ENCODE results near the gene SLC26A2. TPM values are rescaled to one million over a fixed set of nuclear protein-coding genes. Genes with fewer than 3 reads are reported as not detected.

The SLC26A2 gene
- total and polyA plus RNA-seq, 4 donors, result 5.8 to 25.6 (median 14.1) TPM

DNA sequence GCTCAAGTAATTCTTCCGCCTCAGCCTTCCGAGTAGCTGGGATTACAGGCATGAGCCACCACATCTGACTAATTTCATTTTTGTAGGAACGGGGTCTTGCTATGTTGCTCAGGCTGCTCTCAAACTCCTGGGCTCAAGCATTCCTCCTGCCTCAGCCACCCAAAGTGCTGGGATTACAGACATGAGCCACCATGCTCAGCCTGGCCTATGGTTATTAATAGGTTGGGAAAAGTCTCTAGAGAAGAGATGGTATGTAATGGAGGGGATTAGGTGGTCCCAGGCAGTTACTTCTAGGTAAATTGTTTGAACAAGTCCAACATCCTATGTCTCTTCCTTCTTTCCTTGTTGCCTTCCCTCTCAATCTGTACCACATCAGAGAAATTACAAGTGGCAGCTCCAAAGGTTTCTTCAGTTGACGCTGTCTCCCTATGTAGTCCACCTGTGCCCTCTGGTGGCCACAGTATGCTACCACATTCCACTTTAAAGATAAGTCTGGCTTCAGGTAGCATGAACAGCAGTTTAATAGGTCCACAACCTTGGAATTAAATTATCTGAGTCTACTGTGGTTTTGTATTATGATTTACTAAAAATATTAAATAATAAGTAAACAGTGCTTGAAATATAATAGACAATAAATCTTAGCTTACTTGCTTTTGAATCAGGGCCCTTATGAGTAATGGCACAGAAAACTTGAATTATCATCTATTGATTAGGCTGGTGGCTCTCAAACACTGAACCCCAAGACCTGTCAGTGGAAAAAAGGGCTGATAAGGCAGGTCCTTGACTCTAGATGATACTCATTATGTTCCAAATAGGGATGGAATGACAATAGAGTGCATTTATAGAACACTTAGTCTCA lies 30.2 kb downstream of the SLC26A2 start:
- H3K27me3 ChIP-seq (ENCODE audit: control insufficient read depth in 3 of 3, insufficient read depth in 3 of 3, low read length in 2 of 3), result no peaks in the 10 kb centered on the region
- peak; percentile 59 for ATAC-seq (ENCODE audit: insufficient read depth, low FRiP score)
- no peak overlapping the region for H3K27ac ChIP-seq (ENCODE audit: low read depth in 1 of 2, low read length in 1 of 2)
- H3K9me3 ChIP-seq (ENCODE audit: control insufficient read depth in 4 of 4, insufficient read depth in 3 of 4, low read length in 3 of 4), result no peaks in the 10 kb centered on the region
- DNase-seq, result peak; percentile 77 to 84 (median 84)
- TF ChIP-seq, protein P1, sequence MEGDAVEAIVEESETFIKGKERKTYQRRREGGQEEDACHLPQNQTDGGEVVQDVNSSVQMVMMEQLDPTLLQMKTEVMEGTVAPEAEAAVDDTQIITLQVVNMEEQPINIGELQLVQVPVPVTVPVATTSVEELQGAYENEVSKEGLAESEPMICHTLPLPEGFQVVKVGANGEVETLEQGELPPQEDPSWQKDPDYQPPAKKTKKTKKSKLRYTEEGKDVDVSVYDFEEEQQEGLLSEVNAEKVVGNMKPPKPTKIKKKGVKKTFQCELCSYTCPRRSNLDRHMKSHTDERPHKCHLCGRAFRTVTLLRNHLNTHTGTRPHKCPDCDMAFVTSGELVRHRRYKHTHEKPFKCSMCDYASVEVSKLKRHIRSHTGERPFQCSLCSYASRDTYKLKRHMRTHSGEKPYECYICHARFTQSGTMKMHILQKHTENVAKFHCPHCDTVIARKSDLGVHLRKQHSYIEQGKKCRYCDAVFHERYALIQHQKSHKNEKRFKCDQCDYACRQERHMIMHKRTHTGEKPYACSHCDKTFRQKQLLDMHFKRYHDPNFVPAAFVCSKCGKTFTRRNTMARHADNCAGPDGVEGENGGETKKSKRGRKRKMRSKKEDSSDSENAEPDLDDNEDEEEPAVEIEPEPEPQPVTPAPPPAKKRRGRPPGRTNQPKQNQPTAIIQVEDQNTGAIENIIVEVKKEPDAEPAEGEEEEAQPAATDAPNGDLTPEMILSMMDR (IDR thresholded peaks at IDR 0.05; ENCODE audit: control extremely low read depth, extremely low read depth), result peak; percentile 97
- peaks cover 0 to 9% (median 7%) of the 10 kb centered on the region in 4 donors for H3K36me3 ChIP-seq (ENCODE audit: control insufficient read depth in 4 of 4, insufficient read depth in 4 of 4, low read length in 4 of 4)
- no peak overlapping the region for H3K9ac ChIP-seq (ENCODE audit: insufficient read depth in 1 of 2, low read length in 2 of 2)
- no peaks in the 10 kb centered on the region for H3K4me1 ChIP-seq (ENCODE audit: control insufficient read depth in 5 of 5, insufficient read depth in 5 of 5, low read length in 5 of 5)
- no peak overlapping the region for H3K4me3 ChIP-seq
- 71 to 73% methylated on average over 4 of the region's 4 CpGs for WGBS, 2 donors

DNA sequence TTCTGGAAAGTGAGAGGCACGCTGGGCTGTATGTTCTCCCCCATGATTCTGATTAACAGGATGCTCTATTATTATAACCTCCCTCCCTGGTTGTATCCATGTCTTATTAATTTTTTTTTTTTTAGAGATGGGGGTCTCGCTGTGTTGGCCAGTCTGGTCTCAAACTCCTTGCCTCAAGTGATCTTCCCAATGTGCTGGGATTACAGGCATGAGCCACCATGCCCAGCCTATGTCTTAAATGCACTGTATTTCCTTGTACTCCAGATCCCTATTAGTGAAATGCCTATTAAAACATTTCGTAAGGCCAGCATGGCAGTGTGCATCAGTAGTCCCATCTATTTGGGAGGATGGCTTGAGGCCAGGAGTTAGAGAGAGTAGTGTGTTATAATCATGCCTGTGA lies 32.9 kb downstream of the SLC26A2 start:
- Histone ChIP-seq H3K36me3 (ENCODE audit: control insufficient read depth in 4 of 4, insufficient read depth in 4 of 4, low read length in 4 of 4) (peaks cover 0 to 9% (median 7%) of the 10 kb centered on the region in 4 donors), H3K4me1 (ENCODE audit: control insufficient read depth in 5 of 5, insufficient read depth in 5 of 5, low read length in 5 of 5) (no peaks in the 10 kb centered on the region), H3K27ac (ENCODE audit: low read depth in 1 of 2, low read length in 1 of 2) (no peak overlapping the region), H3K4me3 (no peak overlapping the region), H3K9me3 (ENCODE audit: control insufficient read depth in 4 of 4, insufficient read depth in 3 of 4, low read length in 3 of 4) (no peaks in the 10 kb centered on the region), H3K27me3 (ENCODE audit: control insufficient read depth in 3 of 3, insufficient read depth in 3 of 3, low read length in 2 of 3) (no peaks in the 10 kb centered on the region), H3K9ac (ENCODE audit: insufficient read depth in 1 of 2, low read length in 2 of 2) (no peak overlapping the region)
- no peak for ATAC-seq (ENCODE audit: insufficient read depth, low FRiP score)
- no peak for DNase-seq
- TF ChIP-seq, protein P1 (IDR thresholded peaks at IDR 0.05; ENCODE audit: control extremely low read depth, extremely low read depth), result no peak
- WGBS, 2 donors, result 92% methylated on average over 3 of the region's 3 CpGs

DNA sequence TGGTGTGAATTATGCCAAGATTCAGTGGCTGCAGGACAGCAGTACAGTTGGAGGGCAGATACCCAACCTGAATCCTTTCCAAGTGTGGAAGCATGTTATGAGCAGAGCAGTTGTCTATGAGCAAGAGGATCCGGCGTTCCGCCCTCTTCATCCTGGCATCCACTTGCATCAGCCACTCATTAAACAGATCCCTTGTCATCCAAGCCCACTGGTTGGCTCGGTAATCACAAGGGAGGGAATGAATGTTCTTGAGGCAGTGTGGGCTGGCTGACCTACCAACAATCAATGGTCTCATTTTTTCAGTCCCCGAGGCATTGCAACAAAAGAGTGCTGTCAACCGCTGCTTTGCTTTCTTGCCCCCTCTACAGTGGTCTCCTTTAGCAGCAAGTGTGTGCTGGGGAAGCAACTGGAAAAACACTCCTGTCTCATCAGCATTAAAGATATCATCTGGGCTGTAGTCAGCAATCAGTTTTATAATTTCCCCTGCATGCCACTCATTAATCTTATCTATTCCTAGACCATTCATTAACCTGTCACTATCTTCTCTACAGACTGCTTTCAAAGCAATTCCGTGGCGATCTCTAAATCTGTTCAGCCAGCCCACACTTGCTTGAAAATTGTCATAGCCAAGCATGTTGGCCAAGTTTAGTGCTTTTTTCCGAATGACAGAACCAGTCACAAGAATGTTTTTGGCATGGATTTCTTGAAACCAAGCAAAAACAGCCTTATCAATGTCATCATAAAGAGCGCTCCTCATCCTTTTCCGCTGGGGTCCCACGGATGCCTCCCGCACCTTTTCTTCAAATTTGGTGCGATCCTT lies 35.0 kb downstream of the SLC26A2 start:
- no peak for ATAC-seq (ENCODE audit: insufficient read depth, low FRiP score)
- no peak for DNase-seq
- WGBS, 2 donors, result 93 to 97% methylated on average over 14 of the region's 14 CpGs
- H3K27me3 ChIP-seq (ENCODE audit: control insufficient read depth in 3 of 3, insufficient read depth in 3 of 3, low read length in 2 of 3), result no peaks in the 10 kb centered on the region
- peaks cover 2 to 11% (median 7%) of the 10 kb centered on the region in 5 donors for H3K4me1 ChIP-seq (ENCODE audit: control insufficient read depth in 5 of 5, insufficient read depth in 5 of 5, low read length in 5 of 5)
- H3K9ac ChIP-seq (ENCODE audit: insufficient read depth in 1 of 2, low read length in 2 of 2), result no peak overlapping the region
- TF ChIP-seq, protein P1 (IDR thresholded peaks at IDR 0.05; ENCODE audit: control extremely low read depth, extremely low read depth), result no peak
- peaks cover under 1 to 9% (median 7%) of the 10 kb centered on the region in 4 donors for H3K36me3 ChIP-seq (ENCODE audit: control insufficient read depth in 4 of 4, insufficient read depth in 4 of 4, low read length in 4 of 4)
- no peaks in the 10 kb centered on the region for H3K9me3 ChIP-seq (ENCODE audit: control insufficient read depth in 4 of 4, insufficient read depth in 3 of 4, low read length in 3 of 4)
- H3K27ac ChIP-seq (ENCODE audit: low read depth in 1 of 2, low read length in 1 of 2), result no peak overlapping the region
- H3K4me3 ChIP-seq, result no peak overlapping the region

Measured in lung (tissue), 12 donors.